Measurements from ENCODE around the gene ZNF101.
"Not testable (repeated sequence)": the region's sequence is repeated elsewhere in the genome, so short reads cannot be mapped to it uniquely, and the experiment has no call there.

Gene ZNF101

GRCh38 chr19:19661675-19662251 is 6.9 kb upstream of the ZNF101 start:
- DNase-seq (ENCODE audit: low read depth in 2 of 2) = no peak

- DNase-seq (ENCODE audit: low read depth in 2 of 2) = no peak
Measured at GRCh38 chr19:19662344-19662743, 6.3 kb upstream of the ZNF101 start.

GRCh38 chr19:19662871-19663255 is 5.8 kb upstream of the ZNF101 start:
- no peak for DNase-seq (ENCODE audit: low read depth in 2 of 2)

- peak; percentile 85 to 86 for DNase-seq (ENCODE audit: low read depth in 2 of 2)
Measured at GRCh38 chr19:19663256-19664120, 5.2 kb upstream of the ZNF101 start, which contains the start of gene ATP13A1. ATP13A1 (minus strand) TSS chr19:19663676; CDS start chr19:19663666, 10 bp downstream.

- not testable (repeated sequence) for DNase-seq (ENCODE audit: low read depth in 2 of 2)
Measured at GRCh38 chr19:19665420-19665948, 3.2 kb upstream of the ZNF101 start.

DNA sequence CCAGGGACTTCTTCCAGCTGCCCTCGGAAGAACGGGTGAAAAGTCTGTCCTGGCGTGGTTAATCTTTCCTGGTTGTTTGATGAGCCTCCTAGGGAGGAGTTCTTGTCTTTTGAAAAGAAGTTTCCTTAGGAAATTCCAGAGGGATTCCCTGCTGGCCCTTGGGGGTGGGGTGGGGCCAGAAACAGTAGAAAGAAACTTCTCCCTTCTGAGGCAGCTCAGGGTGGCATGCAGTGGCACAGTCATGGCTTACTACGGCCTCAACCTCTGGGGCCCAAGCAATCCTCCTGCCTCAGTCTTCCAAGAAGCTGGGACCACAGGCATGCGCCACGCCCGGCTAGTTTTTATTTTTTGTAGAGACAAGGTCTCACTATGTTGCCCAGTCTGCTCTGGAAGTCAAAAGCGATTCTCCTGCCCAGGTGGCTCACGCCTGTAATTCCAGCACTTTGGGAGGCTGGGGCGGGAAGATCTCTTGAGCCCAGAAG is 1.5 kb downstream of the ZNF101 start:
- no peak for DNase-seq (ENCODE audit: low read depth in 2 of 2)

GRCh38 chr19:19672816-19673215 is 4.2 kb downstream of the ZNF101 start:
- DNase-seq (ENCODE audit: low read depth in 2 of 2) = no peak

GRCh38 chr19:19674315-19674714 is 5.7 kb downstream of the ZNF101 start:
- DNase-seq (ENCODE audit: low read depth in 2 of 2) = no peak

DNA sequence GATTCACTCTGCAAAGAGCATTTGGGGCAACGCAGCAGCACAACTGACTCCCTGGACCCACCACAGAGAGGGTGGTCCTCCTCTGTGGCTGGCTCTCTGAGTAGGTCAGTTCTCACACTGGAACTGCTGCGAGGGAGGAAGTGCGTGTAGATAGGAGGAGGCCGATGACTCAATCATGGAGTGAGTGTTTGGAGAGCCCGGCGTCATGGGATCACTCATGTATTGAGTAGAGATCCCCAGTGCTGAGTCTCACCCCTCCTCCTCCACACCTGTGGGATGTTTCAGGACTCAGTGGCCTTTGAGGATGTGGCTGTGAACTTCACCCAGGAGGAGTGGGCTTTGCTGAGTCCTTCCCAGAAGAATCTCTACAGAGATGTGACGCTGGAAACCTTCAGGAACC is 8.9 kb downstream of the ZNF101 start:
- no peak for DNase-seq (ENCODE audit: low read depth in 2 of 2)

DNA sequence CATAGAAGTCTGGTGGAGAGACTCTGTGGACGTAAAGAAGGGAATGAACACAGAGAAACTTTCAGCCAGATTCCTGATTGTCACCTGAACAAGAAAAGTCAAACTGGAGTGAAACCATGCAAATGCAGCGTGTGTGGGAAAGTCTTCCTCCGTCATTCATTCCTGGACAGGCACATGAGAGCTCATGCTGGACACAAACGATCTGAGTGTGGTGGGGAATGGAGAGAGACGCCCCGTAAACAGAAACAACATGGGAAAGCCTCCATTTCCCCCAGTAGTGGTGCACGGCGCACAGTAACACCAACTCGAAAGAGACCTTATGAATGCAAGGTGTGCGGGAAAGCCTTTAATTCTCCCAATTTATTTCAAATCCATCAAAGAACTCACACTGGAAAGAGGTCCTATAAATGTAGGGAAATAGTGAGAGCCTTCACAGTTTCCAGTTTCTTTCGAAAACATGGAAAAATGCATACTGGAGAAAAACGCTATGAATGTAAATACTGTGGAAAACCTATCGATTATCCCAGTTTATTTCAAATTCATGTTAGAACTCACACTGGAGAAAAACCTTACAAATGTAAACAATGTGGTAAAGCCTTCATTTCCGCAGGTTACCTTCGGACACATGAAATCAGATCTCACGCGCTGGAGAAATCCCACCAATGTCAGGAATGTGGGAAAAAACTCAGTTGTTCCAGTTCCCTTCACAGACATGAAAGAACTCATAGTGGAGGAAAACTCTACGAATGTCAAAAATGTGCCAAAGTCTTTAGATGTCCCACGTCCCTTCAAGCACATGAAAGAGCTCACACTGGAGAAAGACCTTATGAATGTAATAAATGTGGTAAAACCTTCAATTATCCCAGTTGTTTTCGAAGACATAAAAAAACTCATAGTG is 10.8 kb downstream of the ZNF101 start:
- DNase-seq (ENCODE audit: low read depth in 2 of 2) = no peak

DNA sequence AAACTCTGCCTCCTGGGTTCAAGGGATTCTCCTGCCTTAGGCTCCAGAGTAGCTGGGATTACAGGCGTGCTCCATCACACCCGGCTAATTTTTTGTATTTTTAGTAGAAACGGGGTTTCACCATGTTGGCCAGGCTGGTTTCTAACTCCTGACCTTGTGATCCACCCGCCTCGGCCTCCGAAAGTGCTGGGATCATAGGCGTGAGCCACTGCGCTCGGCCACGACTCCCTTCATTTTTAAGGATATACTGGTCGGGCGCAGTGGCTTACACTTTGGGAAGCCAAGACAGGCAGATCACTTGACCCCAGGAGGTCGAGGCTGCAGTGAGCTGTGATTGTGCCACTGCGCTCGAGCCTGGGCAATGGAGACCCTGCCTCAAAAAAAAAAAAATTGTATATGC is 17.5 kb downstream of the ZNF101 start:
- DNase-seq (ENCODE audit: low read depth in 2 of 2) = not testable (repeated sequence)

DNA sequence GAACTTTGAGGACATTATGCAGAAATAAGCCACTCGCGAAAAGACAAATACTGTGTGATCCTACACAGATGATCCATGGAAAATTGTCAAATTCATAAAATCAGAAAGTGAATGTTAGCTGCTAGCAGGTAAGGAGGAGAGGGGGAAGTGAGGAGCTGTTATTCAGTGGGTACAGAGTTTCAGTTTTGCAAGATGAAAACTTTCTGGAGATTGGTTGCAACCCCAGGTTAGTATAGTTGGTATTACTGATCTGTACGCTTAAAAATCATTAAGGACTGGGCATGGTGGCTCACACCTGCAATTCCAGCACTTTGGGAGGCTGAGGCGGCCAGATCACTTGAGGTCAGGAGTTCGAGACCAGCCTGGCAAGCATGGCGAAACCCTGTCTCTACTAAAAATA is 17.9 kb downstream of the ZNF101 start:
- DNase-seq (ENCODE audit: low read depth in 2 of 2) = no peak

DNA sequence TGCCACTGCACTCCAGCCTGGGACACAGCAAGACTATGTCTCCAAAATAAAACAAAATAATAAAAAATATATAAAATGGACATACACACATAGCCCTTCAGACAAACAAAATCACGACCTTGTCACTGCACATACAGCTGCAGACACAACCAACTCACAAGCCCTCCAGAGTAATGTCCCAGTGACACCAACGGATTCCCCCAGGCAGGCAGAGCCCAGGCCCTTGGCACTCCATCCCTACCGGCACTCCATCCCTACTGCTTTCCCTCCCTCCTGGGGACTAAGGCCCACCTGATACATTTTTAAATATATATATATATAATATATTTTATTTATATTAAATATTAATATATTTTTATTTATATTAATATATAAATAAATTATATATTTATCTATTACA is 18.5 kb downstream of the ZNF101 start:
- no peak for DNase-seq (ENCODE audit: low read depth in 2 of 2)

DNA sequence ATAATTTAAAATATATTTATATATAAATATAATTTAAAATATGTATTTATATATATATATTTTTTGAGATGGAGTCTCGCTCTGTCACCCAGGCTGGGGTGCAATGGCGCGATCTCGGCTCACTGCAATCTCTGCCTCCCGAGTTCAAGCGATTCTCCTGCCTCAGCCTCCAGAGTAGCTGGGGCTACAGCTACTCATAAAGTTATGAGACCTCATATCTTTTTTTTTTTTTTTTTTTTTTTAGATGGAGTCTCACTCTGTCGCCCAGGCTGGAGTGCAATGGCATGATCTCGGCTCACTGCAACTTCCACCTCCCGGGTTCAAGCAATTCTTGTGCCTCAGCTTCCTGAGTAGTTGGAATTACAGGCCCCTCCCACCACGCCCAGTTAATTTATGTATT is 20.4 kb downstream of the ZNF101 start:
- not testable (repeated sequence) for DNase-seq (ENCODE audit: low read depth in 2 of 2)

- no peak for DNase-seq (ENCODE audit: low read depth in 2 of 2)
Measured at GRCh38 chr19:19691683-19692082, 23.0 kb downstream of the ZNF101 start.

GRCh38 chr19:19696386-19696785 is 27.7 kb downstream of the ZNF101 start:
- no peak for DNase-seq (ENCODE audit: low read depth in 2 of 2)

- DNase-seq (ENCODE audit: low read depth in 2 of 2) = no peak
Measured at GRCh38 chr19:19697589-19697988, 28.9 kb downstream of the ZNF101 start.

DNA sequence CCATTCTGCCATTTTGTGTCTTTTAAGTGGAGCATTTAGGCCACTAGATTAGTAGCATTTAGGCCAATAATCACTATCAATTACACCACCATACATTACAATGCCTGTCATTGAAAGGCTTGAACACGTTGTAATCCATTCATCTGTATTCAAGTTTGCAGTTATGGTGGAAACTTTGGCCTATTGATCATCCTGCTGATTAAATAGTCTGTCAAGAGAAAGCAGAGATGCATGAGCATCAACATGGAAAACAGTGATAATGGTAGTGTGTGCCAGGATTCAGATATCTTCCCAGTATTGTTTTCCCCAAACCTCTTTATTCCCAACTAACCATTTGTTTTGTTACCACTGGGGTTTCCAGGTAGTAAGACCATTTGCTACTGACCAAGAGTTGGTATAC is 31.9 kb downstream of the ZNF101 start:
- not testable (repeated sequence) for DNase-seq (ENCODE audit: low read depth in 2 of 2)

GRCh38 chr19:19704836-19705235 is 36.2 kb downstream of the ZNF101 start:
- DNase-seq (ENCODE audit: low read depth in 2 of 2) = no peak

DNA sequence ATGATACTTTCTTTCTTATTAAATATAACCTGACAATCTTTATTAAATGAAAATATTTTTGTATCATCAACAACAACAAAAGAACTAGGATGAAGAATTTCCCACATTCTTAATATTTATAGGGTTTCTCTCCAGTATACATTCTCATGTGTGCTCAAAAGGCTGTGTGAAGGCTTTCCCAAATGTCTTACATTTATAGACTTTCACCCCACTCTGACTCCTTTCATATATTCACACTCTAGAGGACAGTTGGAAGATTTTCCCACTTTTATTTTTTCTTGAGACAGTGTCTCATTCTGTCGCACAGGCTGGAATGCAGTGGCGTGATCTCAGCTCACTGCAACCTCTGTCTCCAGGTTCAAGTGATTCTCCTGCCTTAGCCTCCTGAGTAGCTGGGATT is 41.9 kb downstream of the ZNF101 start:
- DNase-seq (ENCODE audit: low read depth in 2 of 2) = no peak

GRCh38 chr19:19711306-19711933 is 42.8 kb downstream of the ZNF101 start:
- no peak for DNase-seq (ENCODE audit: low read depth in 2 of 2)

All from stimulated activated CD4-positive, alpha-beta T cell treated with anti-CD3 and anti-CD28 coated beads, Interleukin-12 subunit alpha, Interleukin-12 subunit beta, amount 100 ng/mL, for 24 hours (primary cell).